Measurements from ENCODE around the gene ASXL1. TPM values are rescaled to one million over a fixed set of nuclear protein-coding genes. Genes with fewer than 3 reads are reported as not detected.

ASXL1 gene
- total and polyA plus RNA-seq, 2 experiments from 2014 or later: 10.4 to 29.0 TPM

GRCh38 chr20:32461836-32462600 is 103.9 kb downstream of the ASXL1 start:
- Histone ChIP-seq H3K4me2 (no peak overlapping the region), H3F3A (replicated peaks; ENCODE audit: low read depth) (peaks cover 9% of the 10 kb centered on the region; the same call in 1 of the 2 replicates), H3K4me3 (no peak overlapping the region), H3K27me3 (ENCODE audit: insufficient read depth) (no peaks in the 10 kb centered on the region), H3K36me3 (ENCODE audit: insufficient read depth) (no peaks in the 10 kb centered on the region; the same call in 1 of the 2 replicates), H3K27ac (ENCODE audit: low read depth) (no peak overlapping the region), H3K4me1 (ENCODE audit: insufficient read depth) (peaks cover 38% of the 10 kb centered on the region), H2AFZ (no peak overlapping the region), H3K9me2 (ENCODE audit: insufficient read depth) (no peaks in the 10 kb centered on the region), H3K79me2 (replicated peaks; ENCODE audit: insufficient read depth) (peaks cover 25% of the 10 kb centered on the region; the same call in 1 of the 2 replicates), H4K20me1 (replicated peaks; ENCODE audit: insufficient read depth) (peaks cover 34% of the 10 kb centered on the region)
- TF ChIP-seq ZNF331 (CRISPR knock-in tag; IDR thresholded peaks at IDR 0.05; ENCODE audit: low read depth): no peak
- TF ChIP-seq EZH2phosphoT487 (IDR thresholded peaks at IDR 0.05; ENCODE audit: unreplicated experiment): no peak
- TF ChIP-seq, protein P1, sequence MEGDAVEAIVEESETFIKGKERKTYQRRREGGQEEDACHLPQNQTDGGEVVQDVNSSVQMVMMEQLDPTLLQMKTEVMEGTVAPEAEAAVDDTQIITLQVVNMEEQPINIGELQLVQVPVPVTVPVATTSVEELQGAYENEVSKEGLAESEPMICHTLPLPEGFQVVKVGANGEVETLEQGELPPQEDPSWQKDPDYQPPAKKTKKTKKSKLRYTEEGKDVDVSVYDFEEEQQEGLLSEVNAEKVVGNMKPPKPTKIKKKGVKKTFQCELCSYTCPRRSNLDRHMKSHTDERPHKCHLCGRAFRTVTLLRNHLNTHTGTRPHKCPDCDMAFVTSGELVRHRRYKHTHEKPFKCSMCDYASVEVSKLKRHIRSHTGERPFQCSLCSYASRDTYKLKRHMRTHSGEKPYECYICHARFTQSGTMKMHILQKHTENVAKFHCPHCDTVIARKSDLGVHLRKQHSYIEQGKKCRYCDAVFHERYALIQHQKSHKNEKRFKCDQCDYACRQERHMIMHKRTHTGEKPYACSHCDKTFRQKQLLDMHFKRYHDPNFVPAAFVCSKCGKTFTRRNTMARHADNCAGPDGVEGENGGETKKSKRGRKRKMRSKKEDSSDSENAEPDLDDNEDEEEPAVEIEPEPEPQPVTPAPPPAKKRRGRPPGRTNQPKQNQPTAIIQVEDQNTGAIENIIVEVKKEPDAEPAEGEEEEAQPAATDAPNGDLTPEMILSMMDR (conservative IDR thresholded peaks at IDR 0.05; ENCODE audit: low read depth in 2 of 2): no peak
- TF ChIP-seq ZNF114 (CRISPR knock-in tag; IDR thresholded peaks at IDR 0.05): no peak
- TF ChIP-seq NANOG (IDR thresholded peaks at IDR 0.05; ENCODE audit: borderline replicate concordance): no peak
- TF ChIP-seq STAT1 (IDR thresholded peaks at IDR 0.05; ENCODE audit: unreplicated experiment): no peak
- TF ChIP-seq, protein P2, sequence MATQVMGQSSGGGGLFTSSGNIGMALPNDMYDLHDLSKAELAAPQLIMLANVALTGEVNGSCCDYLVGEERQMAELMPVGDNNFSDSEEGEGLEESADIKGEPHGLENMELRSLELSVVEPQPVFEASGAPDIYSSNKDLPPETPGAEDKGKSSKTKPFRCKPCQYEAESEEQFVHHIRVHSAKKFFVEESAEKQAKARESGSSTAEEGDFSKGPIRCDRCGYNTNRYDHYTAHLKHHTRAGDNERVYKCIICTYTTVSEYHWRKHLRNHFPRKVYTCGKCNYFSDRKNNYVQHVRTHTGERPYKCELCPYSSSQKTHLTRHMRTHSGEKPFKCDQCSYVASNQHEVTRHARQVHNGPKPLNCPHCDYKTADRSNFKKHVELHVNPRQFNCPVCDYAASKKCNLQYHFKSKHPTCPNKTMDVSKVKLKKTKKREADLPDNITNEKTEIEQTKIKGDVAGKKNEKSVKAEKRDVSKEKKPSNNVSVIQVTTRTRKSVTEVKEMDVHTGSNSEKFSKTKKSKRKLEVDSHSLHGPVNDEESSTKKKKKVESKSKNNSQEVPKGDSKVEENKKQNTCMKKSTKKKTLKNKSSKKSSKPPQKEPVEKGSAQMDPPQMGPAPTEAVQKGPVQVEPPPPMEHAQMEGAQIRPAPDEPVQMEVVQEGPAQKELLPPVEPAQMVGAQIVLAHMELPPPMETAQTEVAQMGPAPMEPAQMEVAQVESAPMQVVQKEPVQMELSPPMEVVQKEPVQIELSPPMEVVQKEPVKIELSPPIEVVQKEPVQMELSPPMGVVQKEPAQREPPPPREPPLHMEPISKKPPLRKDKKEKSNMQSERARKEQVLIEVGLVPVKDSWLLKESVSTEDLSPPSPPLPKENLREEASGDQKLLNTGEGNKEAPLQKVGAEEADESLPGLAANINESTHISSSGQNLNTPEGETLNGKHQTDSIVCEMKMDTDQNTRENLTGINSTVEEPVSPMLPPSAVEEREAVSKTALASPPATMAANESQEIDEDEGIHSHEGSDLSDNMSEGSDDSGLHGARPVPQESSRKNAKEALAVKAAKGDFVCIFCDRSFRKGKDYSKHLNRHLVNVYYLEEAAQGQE (IDR thresholded peaks at IDR 0.05; ENCODE audit: unreplicated experiment): no peak
- TF ChIP-seq POLR2AphosphoS5 (IDR thresholded peaks at IDR 0.05; ENCODE audit: low read depth): no peak
- TF ChIP-seq JUNB (IDR thresholded peaks at IDR 0.05; ENCODE audit: unreplicated experiment): no peak
- TF ChIP-seq ETS1 (IDR thresholded peaks at IDR 0.05): no peak
- TF ChIP-seq ZNF462 (CRISPR knock-in tag; IDR thresholded peaks at IDR 0.05): no peak
- TF ChIP-seq CREB1 (CRISPR knock-in tag; IDR thresholded peaks at IDR 0.05; ENCODE audit: low read depth): no peak
- TF ChIP-seq EZH2 (IDR thresholded peaks at IDR 0.05; ENCODE audit: low read depth, unreplicated experiment): no peak
- Mint-ChIP-seq H3K27ac (no peak overlapping the region), H3K9me3 (no peaks in the 10 kb centered on the region), H3K4me3 (no peak overlapping the region), H3K36me3 (ENCODE audit: low read depth) (0 out of 3 replicates have a peak, but pooled peaks cover 3% of the 10 kb centered on the region), H3K4me1 (peaks cover 31% of the 10 kb centered on the region), H3K27me3 (ENCODE audit: insufficient read depth, low read depth, poor library complexity) (peaks cover 18% of the 10 kb centered on the region)
- ATAC-seq (no peak), DNase-seq (ENCODE audit: low spot score) (no peak)

Measured in GM23338 (cell line).